Mesodermal cell (in vitro differentiated cells): ENCODE measurements around the gene CHAD. TPM values are rescaled to one million over a fixed set of nuclear protein-coding genes. Genes with fewer than 3 reads are reported as not detected.

Experiments used
- H3K27ac ChIP-seq: 2 replicates; pipeline ENCODE4 v1.7.0; 2013; ENCODE audit warnings: mild to moderate bottlenecking, low read depth, low read length, moderate library complexity; ENCODE audit not compliant: severe bottlenecking
- H3K36me3 ChIP-seq: 2 replicates; pipeline ENCODE4 v1.7.1; 2013; ENCODE audit warnings: mild to moderate bottlenecking, low read length, moderate library complexity; ENCODE audit not compliant: control insufficient read depth, insufficient read depth
- H3K4me1 ChIP-seq: one replicate; pipeline ENCODE4 v1.7.1; 2013; ENCODE audit warnings: mild to moderate bottlenecking, low read length; ENCODE audit not compliant: insufficient read depth, control insufficient read depth, poor library complexity, severe bottlenecking
- H3K4me3 ChIP-seq: 2 replicates; pipeline ENCODE4 v1.7.0; 2013; ENCODE audit warnings: low read length, control low read depth, mild to moderate bottlenecking; ENCODE audit not compliant: insufficient read depth, poor library complexity, severe bottlenecking; ENCODE audit errors: extremely low read depth
- H3K9me3 ChIP-seq: 2 replicates; pipeline ENCODE4 v1.7.1; 2013; ENCODE audit warnings: mild to moderate bottlenecking, low read length, moderate library complexity; ENCODE audit not compliant: control insufficient read depth
- WGBS, 2 experiments: methylation state at CpG; one replicate each; pipeline ENCODE4 v1.1.5; 2013; ENCODE audit warnings: missing lambda C conversion rate in 2 of 2; ENCODE audit not compliant: insufficient coverage in 2 of 2; 5-methylcytosine and 5-hydroxymethylcytosine counted together
- polyA plus RNA-seq, 2 experiments: library from polyadenylated mRNA; stranded (reverse); fragments of 50-300 nt; gene quantifications; one replicate each; pipeline ENCODE4 v1.2.3, GENCODE V29; 2013

Gene CHAD
- polyA plus RNA-seq (2013, experiment 1 of 2) = 0.26 TPM
- not detected for polyA plus RNA-seq (2013, experiment 2 of 2)

GRCh38 chr17:50468304-50469207, at the start of gene CHAD:
TSS of gene CHAD (minus strand) at chr17:50468880. CDS start at chr17:50468813, 67 bp downstream.
- H3K27ac ChIP-seq = no peak within 1 kb of the TSS
- WGBS, 2 experiments = 57 to 62% methylated on average over 47 to 60 of the region's 71 CpGs
- H3K4me3 ChIP-seq = peak within 1 kb of the TSS; percentile 21
- no peaks in the 10 kb centered on the region for H3K9me3 ChIP-seq
- H3K36me3 ChIP-seq = no peaks in the 10 kb centered on the region
- no peaks in the 10 kb centered on the region for H3K4me1 ChIP-seq

DNA sequence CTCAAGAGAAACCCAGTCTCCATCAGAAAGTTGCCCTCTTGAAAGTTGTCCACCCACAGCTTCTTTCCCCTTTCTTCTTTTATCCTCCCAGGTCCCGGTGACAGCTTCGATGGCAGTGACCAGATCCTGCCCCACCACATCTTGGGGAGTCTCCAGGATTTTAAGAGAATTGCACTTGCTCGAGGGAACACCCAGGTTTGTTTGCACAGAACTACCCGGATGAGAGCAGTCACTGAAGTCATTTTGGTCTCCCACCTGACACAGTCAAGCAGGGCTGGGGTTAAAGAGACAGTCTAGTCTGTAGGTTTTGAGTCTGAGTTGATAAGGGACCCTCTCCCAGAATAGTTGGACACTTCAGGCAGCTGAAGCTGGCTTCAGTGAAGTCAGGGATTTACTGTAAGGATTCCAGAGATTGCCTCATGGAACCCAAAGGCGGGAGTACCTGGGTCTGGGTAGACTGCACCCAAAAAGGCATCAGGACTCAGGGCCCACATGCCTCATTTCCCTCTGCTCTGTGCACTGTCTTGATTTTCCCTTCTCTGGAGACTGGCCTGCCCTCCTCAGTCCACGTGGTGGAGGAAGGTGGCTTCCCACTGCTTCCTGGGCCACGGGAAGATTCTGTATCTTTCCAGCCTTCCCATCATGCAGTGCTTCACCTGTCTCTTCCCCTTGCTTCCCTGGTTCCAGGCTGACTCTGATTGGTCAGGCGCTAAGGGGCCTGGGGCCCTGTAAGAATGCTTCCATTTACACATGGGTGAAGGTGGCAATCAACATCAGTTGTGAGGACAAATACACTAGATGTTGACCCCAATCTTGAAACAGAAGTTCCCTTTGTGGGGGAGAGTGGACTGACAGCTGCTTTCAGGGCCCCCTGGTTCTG, 49.1 kb upstream of the CHAD start:
- WGBS, 2 experiments = 87 to 88% methylated on average over 6 to 8 of the region's 8 CpGs

GRCh38 chr17:50517011-50517410, 48.3 kb upstream of the CHAD start:
- no peak overlapping the region for H3K4me3 ChIP-seq
- no peaks in the 10 kb centered on the region for H3K36me3 ChIP-seq
- H3K9me3 ChIP-seq = no peaks in the 10 kb centered on the region
- WGBS, 2 experiments = 86 to 100% methylated on average over 2 to 3 of the region's 4 CpGs
- no peak overlapping the region for H3K27ac ChIP-seq
- peaks cover 5% of the 10 kb centered on the region for H3K4me1 ChIP-seq

More for the DNA sequence above, 49.1 kb upstream of the CHAD start:
- Histone ChIP-seq H3K36me3 (no peaks in the 10 kb centered on the region), H3K4me1 (peaks cover 5% of the 10 kb centered on the region), H3K9me3 (no peaks in the 10 kb centered on the region), H3K27ac (no peak overlapping the region), H3K4me3 (no peak overlapping the region)

- Histone ChIP-seq H3K4me3 (no peak overlapping the region), H3K4me1 (peaks cover 11% of the 10 kb centered on the region), H3K27ac (no peak overlapping the region), H3K9me3 (no peaks in the 10 kb centered on the region), H3K36me3 (no peaks in the 10 kb centered on the region)
- 56 to 88% methylated on average over 2 to 6 of the region's 6 CpGs for WGBS, 2 experiments
Observed at GRCh38 chr17:50514936-50515702, 46.4 kb upstream of the CHAD start.

DNA sequence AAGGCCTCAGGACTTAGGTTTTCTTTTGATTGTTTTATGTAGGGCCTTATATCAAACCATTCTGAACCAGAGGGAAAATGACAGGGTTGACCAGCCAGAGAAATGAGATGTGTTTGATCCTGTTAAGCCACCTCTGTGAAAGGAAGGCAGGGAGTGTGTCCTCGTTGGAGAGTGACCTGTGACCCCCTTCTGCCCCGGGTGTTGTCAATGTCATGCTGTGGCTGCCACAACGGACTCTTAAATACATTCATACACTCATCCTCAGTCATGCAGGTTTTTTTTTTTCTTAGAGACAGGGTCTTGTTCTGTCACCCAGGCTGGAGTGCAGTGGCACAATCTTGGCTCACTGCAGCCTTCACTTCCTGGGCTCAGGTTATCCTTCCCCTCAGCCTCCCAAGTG, 45.7 kb upstream of the CHAD start:
- no peak overlapping the region for H3K4me3 ChIP-seq
- no peaks in the 10 kb centered on the region for H3K9me3 ChIP-seq
- no peaks in the 10 kb centered on the region for H3K36me3 ChIP-seq
- WGBS, 2 experiments = 65% methylated on average over 3 of the region's 3 CpGs; no CpG with 5 or more reads in 1 of the 2 experiments
- peaks cover 11% of the 10 kb centered on the region for H3K4me1 ChIP-seq
- no peak overlapping the region for H3K27ac ChIP-seq

- no peak overlapping the region for H3K27ac ChIP-seq
- no peaks in the 10 kb centered on the region for H3K36me3 ChIP-seq
- no peaks in the 10 kb centered on the region for H3K9me3 ChIP-seq
- H3K4me3 ChIP-seq = no peak overlapping the region
- 80 to 91% methylated on average over 3 of the region's 4 CpGs for WGBS, 2 experiments
- peaks cover 11% of the 10 kb centered on the region for H3K4me1 ChIP-seq
Observed at GRCh38 chr17:50513495-50513894, 44.8 kb upstream of the CHAD start.

GRCh38 chr17:50511058-50511457, 42.4 kb upstream of the CHAD start:
- no peaks in the 10 kb centered on the region for H3K36me3 ChIP-seq
- H3K4me1 ChIP-seq = peaks cover 11% of the 10 kb centered on the region
- no peak overlapping the region for H3K4me3 ChIP-seq
- no peak overlapping the region for H3K27ac ChIP-seq
- no peaks in the 10 kb centered on the region for H3K9me3 ChIP-seq
- 66 to 82% methylated on average over 3 of the region's 3 CpGs for WGBS, 2 experiments

GRCh38 chr17:50508573-50509460, 40.1 kb upstream of the CHAD start:
- Histone ChIP-seq H3K4me3 (peak overlapping the region; percentile 38), H3K9me3 (no peaks in the 10 kb centered on the region), H3K36me3 (no peaks in the 10 kb centered on the region), H3K4me1 (peaks cover 6% of the 10 kb centered on the region), H3K27ac (no peak overlapping the region)
- 32 to 39% methylated on average over 28 to 30 of the region's 32 CpGs for WGBS, 2 experiments

GRCh38 chr17:50507871-50508572, 39.3 kb upstream of the CHAD start, which contains the start of gene MYCBPAP:
TSS of gene MYCBPAP (plus strand) at chr17:50508439. CDS start at chr17:50508675, 236 bp downstream.
- peaks cover 6% of the 10 kb centered on the region for H3K4me1 ChIP-seq
- 7 to 14% methylated on average over 46 to 59 of the region's 66 CpGs for whole genome bisulfite sequencing, 2 experiments
- H3K27ac ChIP-seq = peak within 1 kb of the TSS; percentile 16
- no peaks in the 10 kb centered on the region for H3K36me3 ChIP-seq
- H3K4me3 ChIP-seq = peak within 1 kb of the TSS; percentile 38
- H3K9me3 ChIP-seq = no peaks in the 10 kb centered on the region
